CD4-positive, alpha-beta T cell treated with Interleukin-21 for 1 hour (primary cell): ENCODE data around the gene CPNE1.

Experiments used
- DNase-seq: peaks from one replicate; pipeline ENCODE4 v3.0.0-alpha.2; 2020

Gene CPNE1

DNA sequence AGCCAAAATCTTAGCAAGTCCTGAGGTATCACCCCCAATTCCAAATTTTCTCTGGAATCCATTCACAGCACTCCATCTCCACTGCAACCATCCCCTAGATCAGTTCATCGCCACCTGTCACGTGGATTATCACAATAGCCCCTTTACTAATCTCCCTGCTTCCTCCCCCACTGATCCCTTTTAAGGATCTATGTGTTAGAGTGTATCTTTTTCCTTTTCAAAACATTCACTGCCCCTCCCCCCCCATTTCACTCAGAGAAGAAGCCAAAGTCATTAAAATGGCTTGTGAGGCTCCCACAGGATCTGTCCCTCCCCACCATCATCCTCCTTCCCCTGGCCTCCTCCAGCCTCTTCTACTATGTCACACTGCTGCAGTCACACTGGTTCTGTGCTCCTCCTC, 67.5 kb downstream of the CPNE1 start:
- DNase-seq: no peak

DNA sequence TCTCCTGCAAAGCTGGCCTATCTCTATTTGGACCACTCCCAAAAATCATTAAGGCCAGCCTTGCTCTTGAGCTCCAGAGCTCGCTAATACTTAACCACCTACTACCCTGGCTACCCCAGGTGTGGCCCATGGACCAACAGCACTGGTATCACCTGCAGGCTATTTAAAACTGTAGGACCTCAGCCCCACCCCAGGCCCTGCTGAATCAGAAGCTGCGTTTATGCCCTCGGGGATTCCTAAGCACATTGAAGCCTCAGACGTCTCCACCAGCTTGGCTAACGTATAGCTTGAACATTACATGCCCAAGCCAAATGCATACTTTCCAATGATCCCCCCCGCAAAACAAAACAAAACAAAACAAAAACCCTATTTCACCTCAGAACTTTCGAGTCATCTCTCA, 68.8 kb downstream of the CPNE1 start:
- no peak for DNase-seq

DNA sequence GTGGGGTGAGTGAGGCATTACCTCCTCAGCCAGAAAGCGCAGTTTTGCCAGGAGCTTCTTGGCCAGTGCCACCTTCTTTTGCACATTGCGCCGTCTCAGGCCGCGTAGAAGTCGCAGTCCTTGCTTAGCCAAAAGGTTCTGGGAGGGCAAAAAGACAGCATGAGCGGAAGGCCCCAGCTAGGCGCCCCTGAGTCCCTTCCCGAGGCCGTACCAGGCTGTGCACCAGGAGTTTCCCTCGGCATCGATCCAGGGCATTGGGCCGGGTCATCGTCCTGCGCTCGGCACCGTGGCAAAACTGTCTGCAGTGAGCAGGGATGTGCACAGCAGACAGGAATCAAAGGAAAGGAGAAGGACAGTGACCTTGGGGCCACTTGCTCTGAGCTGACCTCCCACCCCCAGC, 69.2 kb downstream of the CPNE1 start:
- no peak for DNase-seq

DNA sequence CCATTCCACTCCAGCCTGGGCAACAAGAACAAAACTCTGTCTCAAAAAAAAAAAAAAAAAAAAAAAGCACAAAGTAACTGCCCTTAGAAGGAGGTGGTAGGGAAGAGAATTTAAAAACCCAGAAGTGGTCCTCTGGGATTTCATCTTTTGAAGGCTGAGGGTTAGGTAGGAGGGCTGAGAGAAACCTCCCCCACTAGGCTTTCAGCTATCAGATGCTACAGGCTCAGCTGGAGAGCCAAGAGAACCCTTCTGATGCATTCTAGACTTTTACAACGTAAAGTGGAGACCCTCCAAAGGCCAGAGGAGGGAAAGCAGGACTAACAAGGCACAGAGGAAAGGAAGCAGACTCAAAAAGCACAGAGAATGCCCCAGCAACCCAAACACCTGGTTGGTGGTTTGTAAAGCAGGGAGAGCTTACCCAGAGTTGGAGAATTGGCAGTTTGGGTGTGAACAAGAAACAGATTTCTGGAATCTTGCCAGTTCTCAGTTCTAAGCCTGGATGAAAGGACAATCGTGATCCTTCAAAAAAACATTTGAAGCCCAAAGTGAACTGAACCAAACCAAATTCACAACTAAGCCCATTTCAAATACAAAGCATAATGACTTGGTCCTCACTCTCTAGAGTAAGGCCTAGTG, 72.2 kb downstream of the CPNE1 start:
- DNase-seq: no peak

DNA sequence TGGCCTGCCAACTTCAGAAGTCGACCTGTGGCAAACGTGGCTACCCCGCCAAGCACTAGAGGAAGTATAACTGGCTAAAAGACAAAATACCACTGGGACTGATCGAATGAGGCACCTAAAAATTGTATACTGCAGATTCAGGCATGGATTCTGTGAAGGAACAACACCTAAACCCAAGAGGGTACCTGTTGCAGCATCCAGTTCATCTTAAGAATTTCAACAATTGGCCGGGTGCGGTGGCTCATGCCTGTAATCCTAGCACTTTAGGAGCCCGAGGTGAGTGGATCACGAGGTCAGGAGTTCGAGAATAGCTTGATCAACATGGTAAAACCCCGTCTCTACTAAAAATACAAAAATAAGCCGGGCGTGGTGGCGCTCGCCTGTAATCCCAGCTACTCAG, 76.3 kb downstream of the CPNE1 start:
- DNase-seq: no peak

DNA sequence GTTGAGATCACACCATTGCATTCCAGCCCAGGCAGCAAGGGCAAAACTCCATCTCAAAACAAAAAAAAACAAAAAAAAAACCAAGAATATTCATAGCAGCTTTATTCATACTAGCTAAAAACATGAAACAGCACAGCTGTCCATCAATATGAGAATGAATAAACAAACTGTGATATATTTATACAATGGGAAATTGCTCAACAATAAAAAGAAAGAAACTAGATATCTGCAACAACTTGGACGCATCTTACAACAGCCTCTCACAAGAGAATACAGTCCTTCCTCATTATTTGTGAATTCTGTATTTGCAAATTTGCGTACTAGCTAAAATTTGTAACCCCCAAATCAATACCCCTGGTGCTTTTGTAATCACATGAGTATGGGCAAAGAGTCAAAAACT, 77.3 kb downstream of the CPNE1 start:
- DNase-seq: no peak

DNA sequence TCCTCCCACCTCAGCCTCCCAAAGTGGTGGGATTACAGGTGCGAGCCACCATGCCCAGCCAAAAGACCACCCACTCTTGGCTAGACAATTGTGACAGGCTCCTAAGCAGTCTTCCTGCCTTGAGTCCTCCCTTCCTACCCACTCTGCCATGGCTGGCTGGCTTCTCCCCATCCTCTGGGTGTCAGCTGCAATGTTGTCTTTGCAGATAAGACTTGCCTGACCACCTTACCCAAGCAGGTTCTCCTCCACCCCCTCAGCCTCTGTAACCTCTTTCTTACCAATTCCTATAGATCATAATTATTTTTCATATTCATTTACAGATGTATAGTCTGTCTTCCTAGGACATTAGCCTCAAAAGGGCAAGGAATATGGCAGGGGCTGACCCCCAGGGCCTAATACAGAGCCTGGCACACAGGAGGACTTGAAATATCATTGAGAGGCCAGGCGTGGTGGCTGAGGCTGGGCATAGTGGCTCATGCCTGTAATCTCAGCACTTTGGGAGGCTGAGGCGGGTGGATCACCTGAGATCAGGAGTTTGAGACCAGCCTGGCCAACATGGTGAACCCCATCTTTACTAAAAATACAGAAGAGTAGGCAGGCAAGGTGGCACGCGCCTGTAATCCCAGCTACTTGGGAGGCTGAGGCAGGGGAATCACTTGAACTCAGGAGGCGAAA, 77.8 kb downstream of the CPNE1 start:
- DNase-seq: no peak

DNA sequence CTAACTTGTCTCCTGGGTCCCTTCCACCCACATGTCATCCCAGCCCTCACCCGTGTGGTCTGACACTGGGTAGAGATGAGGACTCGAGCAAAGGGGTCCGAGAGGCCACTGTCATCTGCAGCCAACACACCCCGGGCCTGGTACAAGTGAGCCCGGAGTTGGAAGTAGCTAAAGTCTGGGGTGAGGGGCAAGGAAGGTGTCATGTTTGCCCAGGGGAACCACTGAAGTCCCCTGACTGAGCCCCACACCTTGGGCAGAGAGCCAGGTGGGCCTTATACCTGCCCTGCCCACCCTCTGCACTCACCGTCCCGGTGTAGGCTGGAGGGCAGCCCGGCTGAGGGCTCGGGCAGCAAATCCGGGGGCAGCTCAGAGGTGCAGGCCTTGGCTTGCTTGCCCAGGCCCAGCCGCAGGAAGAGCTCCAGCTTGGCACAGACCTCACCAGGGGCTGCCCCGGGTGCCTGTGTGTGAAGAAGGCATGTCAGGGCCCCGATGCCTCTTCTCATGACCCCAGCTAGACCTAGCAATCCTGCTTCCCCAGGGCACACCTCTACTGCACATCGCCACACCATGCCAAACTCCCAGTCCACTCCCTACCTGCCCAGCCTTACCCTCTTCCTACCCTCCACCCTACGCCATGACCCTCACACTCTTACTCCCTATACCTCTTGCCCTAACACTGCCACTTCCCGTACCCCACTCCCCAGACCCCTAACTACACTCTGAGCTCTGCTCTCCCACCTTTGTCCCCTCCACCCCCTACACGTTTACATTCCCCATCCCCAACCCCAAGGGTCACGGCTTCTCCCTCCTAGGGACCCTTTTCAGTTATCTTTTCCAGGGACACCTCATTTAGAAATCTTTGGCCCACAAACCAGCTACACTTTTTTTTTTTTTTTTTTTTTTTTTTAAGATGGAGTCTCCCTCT, 80.8 kb downstream of the CPNE1 start:
- no peak for DNase-seq

DNA sequence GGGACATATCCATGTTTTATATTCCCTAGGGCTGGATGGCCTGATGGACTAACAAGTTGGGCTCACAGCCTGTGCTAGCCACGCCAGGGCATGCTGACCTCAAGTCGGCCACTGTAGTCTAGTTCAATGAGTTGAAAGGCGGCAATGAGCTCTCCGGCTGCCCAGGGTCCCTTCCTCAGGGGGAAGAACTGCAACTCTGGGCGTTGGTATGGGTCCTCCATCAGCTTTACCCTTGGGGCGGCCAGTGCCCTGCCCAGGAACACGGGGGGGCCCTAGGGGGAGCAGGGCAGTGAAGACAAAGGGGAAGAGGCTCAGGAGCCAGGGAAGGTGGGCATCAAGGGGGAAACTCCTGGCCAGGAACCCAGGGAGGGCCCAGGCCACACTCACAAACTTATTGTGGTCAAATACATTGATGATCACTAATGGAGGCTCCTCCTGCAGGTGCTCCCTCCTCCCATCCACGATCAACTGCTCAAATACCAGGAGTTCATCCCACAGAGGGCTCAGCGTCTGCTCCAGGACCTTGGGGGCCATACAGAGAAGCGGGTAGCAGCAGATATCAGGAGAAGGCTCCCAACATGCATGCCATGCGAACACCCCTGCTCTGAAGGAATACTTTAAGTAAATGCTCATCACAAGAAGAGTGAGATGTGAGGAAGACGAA, 81.8 kb downstream of the CPNE1 start:
- DNase-seq: no peak

DNA sequence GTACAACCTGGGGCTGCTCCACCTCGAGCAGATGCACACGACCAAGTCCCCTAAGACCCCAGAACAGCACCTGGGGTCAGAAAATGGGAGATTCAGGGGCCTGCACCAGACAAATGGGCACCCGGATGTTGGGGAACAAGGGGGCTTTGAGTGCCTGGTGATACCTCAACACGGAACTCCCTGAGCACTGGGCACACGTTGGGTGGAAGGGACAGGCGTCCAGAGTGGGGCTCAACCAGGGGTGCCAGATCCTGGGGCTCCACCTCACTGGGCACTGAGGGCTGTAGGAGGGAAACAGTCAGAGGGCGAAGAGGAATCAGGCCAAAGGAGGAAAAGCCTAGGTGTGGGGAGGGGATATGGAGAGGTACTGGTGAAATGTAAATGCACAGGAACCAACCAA, 82.6 kb downstream of the CPNE1 start:
- DNase-seq: no peak

DNA sequence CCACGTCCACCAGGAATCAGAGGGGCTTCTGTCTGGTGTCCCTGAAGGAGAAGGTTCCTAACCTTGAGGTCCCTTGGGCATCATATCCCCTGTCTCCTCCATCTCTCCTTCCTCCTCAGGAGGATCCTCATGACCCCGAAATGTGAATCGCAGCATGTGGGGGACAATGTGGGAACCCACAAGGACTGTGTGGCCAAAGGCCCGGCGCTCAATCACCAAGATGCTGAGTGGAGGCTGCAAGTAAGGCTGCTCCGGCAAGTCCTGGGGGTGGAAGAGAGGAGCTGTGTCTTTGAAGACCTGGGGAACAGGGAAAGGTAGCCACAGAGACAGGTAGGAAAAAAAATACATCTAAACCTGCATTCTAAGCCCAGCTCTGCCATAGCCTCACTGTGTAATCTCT, 85.5 kb downstream of the CPNE1 start:
- DNase-seq: no peak

DNA sequence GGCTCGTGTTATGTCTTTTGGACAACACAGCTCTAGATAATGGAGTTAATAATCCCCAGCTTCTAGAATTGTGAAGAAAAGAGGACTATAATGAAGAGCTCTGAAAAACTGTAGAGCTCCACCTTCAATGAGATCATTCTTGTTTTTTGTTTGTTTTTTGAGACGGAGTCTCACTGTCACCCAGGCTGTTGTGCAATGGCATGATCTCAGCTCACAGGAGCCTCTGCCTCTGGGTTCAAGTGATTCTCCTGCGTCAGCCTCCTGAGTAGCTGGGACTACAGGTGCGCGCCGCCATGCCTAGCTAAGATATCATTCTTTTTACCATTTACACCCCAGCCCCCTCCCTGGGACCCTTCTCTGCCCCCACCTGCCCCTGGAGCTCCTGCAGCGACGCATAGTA, 86.2 kb downstream of the CPNE1 start:
- DNase-seq: no peak

DNA sequence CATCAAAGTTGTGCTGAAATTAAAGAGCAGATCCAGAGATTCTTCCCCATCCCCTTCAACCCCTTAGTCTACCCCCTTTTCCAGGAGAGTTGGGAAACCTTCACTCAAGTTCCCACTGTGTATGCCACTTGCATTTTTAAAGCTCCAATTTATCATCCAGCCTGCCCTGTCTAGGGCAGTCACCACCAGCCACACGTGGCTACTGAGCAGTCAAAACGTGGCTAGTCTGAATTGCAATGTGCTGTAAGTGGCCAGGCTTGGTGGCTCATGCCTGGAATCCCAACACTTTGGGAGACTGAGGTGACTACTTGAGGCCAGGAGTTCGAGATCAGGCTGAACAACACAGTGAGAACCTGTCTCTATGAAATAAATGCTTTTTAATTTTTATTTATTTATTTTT, 87.9 kb downstream of the CPNE1 start:
- no peak for DNase-seq
